SJCRH30 (cell line): ENCODE data around the gene RING1. TPM values are rescaled to one million over a fixed set of nuclear protein-coding genes. Genes with fewer than 3 reads are reported as not detected.
"Not testable (repeated sequence)": the region's sequence is repeated elsewhere in the genome, so short reads cannot be mapped to it uniquely, and the experiment has no call there.

Experiments
- DNase-seq, 2 experiments: peaks; one replicate each; pipeline ENCODE4 v3.0.0-alpha.2; 2015 to 2020
- H3K27ac ChIP-seq: fragments of 250-450 bp; sonication (Bioruptor Pico); 2 replicates; pipeline ENCODE4 v1.5.1; 2020; ENCODE audit warnings: mild to moderate bottlenecking, moderate library complexity
- H3K27me3 ChIP-seq: fragments of 250-450 bp; sonication (Bioruptor Pico); 2 replicates; pipeline ENCODE4 v1.5.1; 2020; ENCODE audit warnings: mild to moderate bottlenecking, moderate library complexity
- H3K36me3 ChIP-seq: fragments of 250-450 bp; sonication (Bioruptor Pico); 2 replicates; pipeline ENCODE4 v1.5.1; 2020; ENCODE audit warnings: mild to moderate bottlenecking, moderate library complexity
- H3K4me1 ChIP-seq: fragments of 250-450 bp; sonication (Bioruptor Pico); 2 replicates; pipeline ENCODE4 v1.5.1; 2020; ENCODE audit warnings: mild to moderate bottlenecking, moderate library complexity
- H3K4me3 ChIP-seq: fragments of 250-450 bp; sonication (Bioruptor Pico); 2 replicates; pipeline ENCODE4 v1.5.1; 2020; ENCODE audit warnings: mild to moderate bottlenecking, moderate library complexity
- H3K9me3 ChIP-seq: fragments of 250-450 bp; sonication (Bioruptor Pico); replicated peaks from 2 replicates; pipeline ENCODE4 v1.5.1; 2020; ENCODE audit warnings: mild to moderate bottlenecking, moderate library complexity
- total RNA-seq: library from RNA; depleted of rRNA; stranded (reverse); fragments of >200 nt; shearing (Covaris generic); gene quantifications from 2 replicates; pipeline ENCODE4 v1.2.3, GENCODE V29; 2014

The RING1 gene
- total RNA-seq, 1 experiment from 2014 or later = 16.4 TPM

- Histone ChIP-seq H3K4me3 (no peak overlapping the region), H3K9me3 (no peaks in the 10 kb centered on the region), H3K4me1 (peaks cover under 1% of the 10 kb centered on the region), H3K36me3 (no peaks in the 10 kb centered on the region), H3K27ac (no peak overlapping the region), H3K27me3 (no peaks in the 10 kb centered on the region; the same call in 1 of the 2 replicates)
- DNase-seq = no peak
Measured at GRCh38 chr6:33217681-33218080, 9.4 kb downstream of the RING1 start.

GRCh38 chr6:33226503-33227120 lies 18.3 kb downstream of the RING1 start:
- not testable (repeated sequence) for H3K27me3 ChIP-seq, DNase-seq, H3K4me3 ChIP-seq, H3K4me1 ChIP-seq, H3K27ac ChIP-seq, H3K9me3 ChIP-seq, H3K36me3 ChIP-seq

GRCh38 chr6:33235221-33235634 lies 26.9 kb downstream of the RING1 start:
- no peak for DNase-seq
- Histone ChIP-seq H3K27me3 (no peaks in the 10 kb centered on the region; the same call in 1 of the 2 replicates), H3K9me3 (no peaks in the 10 kb centered on the region), H3K36me3 (no peaks in the 10 kb centered on the region), H3K4me3 (no peak overlapping the region), H3K4me1 (no peaks in the 10 kb centered on the region), H3K27ac (no peak overlapping the region)

- DNase-seq = no peak
- Histone ChIP-seq H3K36me3 (no peaks in the 10 kb centered on the region), H3K27me3 (no peaks in the 10 kb centered on the region; the same call in 1 of the 2 replicates), H3K4me1 (no peaks in the 10 kb centered on the region), H3K9me3 (no peaks in the 10 kb centered on the region), H3K4me3 (no peak overlapping the region), H3K27ac (no peak overlapping the region)
Measured at GRCh38 chr6:33236328-33236727, 28.0 kb downstream of the RING1 start.

- no peaks in the 10 kb centered on the region for H3K4me1 ChIP-seq
- no peaks in the 10 kb centered on the region for H3K36me3 ChIP-seq
- H3K4me3 ChIP-seq = no peak overlapping the region
- H3K27ac ChIP-seq = no peak overlapping the region
- H3K27me3 ChIP-seq = peaks cover under 1% of the 10 kb centered on the region; the same call in 1 of the 2 replicates
- DNase-seq = no peak
- H3K9me3 ChIP-seq = no peaks in the 10 kb centered on the region
Measured at GRCh38 chr6:33236852-33237251, 28.6 kb downstream of the RING1 start.

- H3K4me3 ChIP-seq = no peak overlapping the region
- H3K4me1 ChIP-seq = no peaks in the 10 kb centered on the region
- peaks cover 3% of the 10 kb centered on the region; the same call in 1 of the 2 replicates for H3K27me3 ChIP-seq
- DNase-seq = no peak
- H3K36me3 ChIP-seq = no peaks in the 10 kb centered on the region
- H3K27ac ChIP-seq = no peak overlapping the region
- H3K9me3 ChIP-seq = no peaks in the 10 kb centered on the region
Measured at GRCh38 chr6:33237741-33238140, 29.4 kb downstream of the RING1 start.

GRCh38 chr6:33241968-33242367 lies 33.7 kb downstream of the RING1 start:
- H3K36me3 ChIP-seq = no peaks in the 10 kb centered on the region
- H3K4me3 ChIP-seq = no peak overlapping the region
- H3K27me3 ChIP-seq = peaks cover 3% of the 10 kb centered on the region; the same call in 1 of the 2 replicates
- DNase-seq = no peak
- H3K9me3 ChIP-seq = no peaks in the 10 kb centered on the region
- no peaks in the 10 kb centered on the region for H3K4me1 ChIP-seq
- no peak overlapping the region for H3K27ac ChIP-seq

GRCh38 chr6:33243476-33243875 lies 35.2 kb downstream of the RING1 start:
- DNase-seq = no peak
- Histone ChIP-seq H3K9me3 (no peaks in the 10 kb centered on the region), H3K4me3 (no peak overlapping the region), H3K4me1 (no peaks in the 10 kb centered on the region; the same call in 1 of the 2 replicates), H3K27me3 (peaks cover 3% of the 10 kb centered on the region; the same call in 1 of the 2 replicates), H3K36me3 (no peaks in the 10 kb centered on the region), H3K27ac (no peak overlapping the region)

GRCh38 chr6:33247977-33248642 lies 39.8 kb downstream of the RING1 start:
- Histone ChIP-seq H3K36me3 (no peaks in the 10 kb centered on the region), H3K4me3 (peak overlapping the region; percentile 64), H3K27me3 (no peaks in the 10 kb centered on the region), H3K27ac (peak overlapping the region; percentile 65), H3K4me1 (no peaks in the 10 kb centered on the region; the same call in 1 of the 2 replicates), H3K9me3 (no peaks in the 10 kb centered on the region)
- peak; percentile 86 to 94 for DNase-seq

- Histone ChIP-seq H3K27ac (peak overlapping the region; percentile 65), H3K4me3 (peak overlapping the region; percentile 64), H3K9me3 (no peaks in the 10 kb centered on the region), H3K4me1 (no peaks in the 10 kb centered on the region; the same call in 1 of the 2 replicates), H3K27me3 (no peaks in the 10 kb centered on the region), H3K36me3 (no peaks in the 10 kb centered on the region)
- DNase-seq = no peak
Measured at GRCh38 chr6:33248643-33248931, 40.3 kb downstream of the RING1 start.

GRCh38 chr6:33248932-33249731 lies 40.8 kb downstream of the RING1 start:
- Histone ChIP-seq H3K4me3 (peak overlapping the region; percentile 64), H3K9me3 (no peaks in the 10 kb centered on the region), H3K27me3 (no peaks in the 10 kb centered on the region), H3K36me3 (no peaks in the 10 kb centered on the region), H3K27ac (peak overlapping the region; percentile 65), H3K4me1 (no peaks in the 10 kb centered on the region; the same call in 1 of the 2 replicates)
- peak; percentile 98 to 99 for DNase-seq

GRCh38 chr6:33249732-33250630 lies 41.7 kb downstream of the RING1 start:
- no peaks in the 10 kb centered on the region; the same call in 1 of the 2 replicates for H3K4me1 ChIP-seq
- no peaks in the 10 kb centered on the region for H3K9me3 ChIP-seq
- H3K27me3 ChIP-seq = no peaks in the 10 kb centered on the region
- DNase-seq = peak in 1 of 2 experiments; percentile 26
- peak overlapping the region; percentile 58 for H3K27ac ChIP-seq
- no peaks in the 10 kb centered on the region for H3K36me3 ChIP-seq
- H3K4me3 ChIP-seq = peak overlapping the region; percentile 64

GRCh38 chr6:33250731-33251130 lies 42.4 kb downstream of the RING1 start:
- H3K9me3 ChIP-seq = no peaks in the 10 kb centered on the region
- no peaks in the 10 kb centered on the region for H3K36me3 ChIP-seq
- H3K27me3 ChIP-seq = no peaks in the 10 kb centered on the region
- H3K4me3 ChIP-seq = no peak overlapping the region
- no peak for DNase-seq
- no peaks in the 10 kb centered on the region; the same call in 1 of the 2 replicates for H3K4me1 ChIP-seq
- no peak overlapping the region for H3K27ac ChIP-seq

GRCh38 chr6:33251395-33252012 lies 43.2 kb downstream of the RING1 start:
- H3K27ac ChIP-seq = no peak overlapping the region
- no peaks in the 10 kb centered on the region; the same call in 1 of the 2 replicates for H3K4me1 ChIP-seq
- no peak for DNase-seq
- H3K9me3 ChIP-seq = no peaks in the 10 kb centered on the region
- H3K4me3 ChIP-seq = no peak overlapping the region
- no peaks in the 10 kb centered on the region for H3K27me3 ChIP-seq
- H3K36me3 ChIP-seq = no peaks in the 10 kb centered on the region
